GM18507 (cell line): ENCODE measurements around the gene DLEC1.
"Not testable (repeated sequence)": the region's sequence is repeated elsewhere in the genome, so short reads cannot be mapped to it uniquely, and the experiment has no call there.

Experiments
- DNase-seq: peaks from one replicate; pipeline ENCODE4 v3.0.0; 2011; ENCODE audit warnings: low read depth; ENCODE audit not compliant: insufficient read length; ENCODE audit errors: extremely low spot score
- FAIRE-seq: peaks from 2 replicates; lab custom pipeline; 2011; peaks lifted over from hg19 to GRCh38; lab: Jason Lieb, UNC

Gene DLEC1

GRCh38 chr3:38059591-38059990, 20.6 kb downstream of the DLEC1 start:
- no peak for DNase-seq
- no peak for FAIRE-seq

- FAIRE-seq = no peak
- DNase-seq = no peak
Measured at GRCh38 chr3:38062809-38063208, 23.8 kb downstream of the DLEC1 start.

- FAIRE-seq, DNase-seq: not testable (repeated sequence)
Measured at GRCh38 chr3:38064453-38064852, 25.4 kb downstream of the DLEC1 start.

- DNase-seq = no peak
- FAIRE-seq = no peak
Measured at GRCh38 chr3:38067508-38068233, 28.7 kb downstream of the DLEC1 start.

- DNase-seq (no peak), FAIRE-seq (no peak)
Measured at GRCh38 chr3:38070013-38070412, 31.0 kb downstream of the DLEC1 start.

GRCh38 chr3:38077073-38077472, 38.1 kb downstream of the DLEC1 start:
- DNase-seq, FAIRE-seq: not testable (repeated sequence)

- FAIRE-seq = not testable (repeated sequence)
Measured at GRCh38 chr3:38082296-38082695, 43.3 kb downstream of the DLEC1 start.

GRCh38 chr3:38083254-38083653, 44.2 kb downstream of the DLEC1 start:
- not testable (repeated sequence) for FAIRE-seq, DNase-seq

More at GRCh38 chr3:38082296-38082695, 43.3 kb downstream of the DLEC1 start:
- DNase-seq = not testable (repeated sequence)

- no peak for FAIRE-seq
- no peak for DNase-seq
Measured at GRCh38 chr3:38083871-38084333, 44.9 kb downstream of the DLEC1 start.

- FAIRE-seq = no peak
- no peak for DNase-seq
Measured at GRCh38 chr3:38084334-38085310, 45.6 kb downstream of the DLEC1 start.

- no peak for FAIRE-seq
- no peak for DNase-seq
Measured at GRCh38 chr3:38085311-38085942, 46.4 kb downstream of the DLEC1 start.

GRCh38 chr3:38085943-38086324, 46.9 kb downstream of the DLEC1 start:
- no peak for FAIRE-seq
- no peak for DNase-seq

- FAIRE-seq (no peak), DNase-seq (no peak)
Measured at GRCh38 chr3:38086496-38086895, 47.5 kb downstream of the DLEC1 start.

GRCh38 chr3:38087278-38087677, 48.3 kb downstream of the DLEC1 start:
- not testable (repeated sequence) for DNase-seq, FAIRE-seq

GRCh38 chr3:38088126-38089078, 49.4 kb downstream of the DLEC1 start:
- DNase-seq (no peak), FAIRE-seq (no peak)

- DNase-seq (no peak), FAIRE-seq (no peak)
Measured at GRCh38 chr3:38089163-38089562, 50.2 kb downstream of the DLEC1 start.

GRCh38 chr3:38090453-38090852, 51.4 kb downstream of the DLEC1 start:
- no peak for DNase-seq
- FAIRE-seq = no peak

GRCh38 chr3:38094999-38095398, 56.0 kb downstream of the DLEC1 start:
- FAIRE-seq (no peak), DNase-seq (no peak)
